Liver (tissue), 9 donors: ENCODE results near the gene APOF. TPM values are rescaled to one million over a fixed set of nuclear protein-coding genes. Genes with fewer than 3 reads are reported as not detected.
"Not testable (repeated sequence)": the region's sequence is repeated elsewhere in the genome, so short reads cannot be mapped to it uniquely, and the experiment has no call there.

Experiments used
- DNase-seq: peaks from one replicate; pipeline ENCODE4 v3.0.0-alpha.2; 2017; ENCODE audit warnings: low spot score
- H3K27ac ChIP-seq, 2 donors: one replicate each; pipeline ENCODE4 v1.7.0; 2013; ENCODE audit warnings: inconsistent platforms in 2 of 2, low read length in 2 of 2, control low read depth in 1 of 2, low read depth in 1 of 2, mild to moderate bottlenecking in 1 of 2
- H3K27me3 ChIP-seq, 4 donors: one replicate each; pipeline versions ENCODE4 v1.6.1 to v1.7.0; 2013; ENCODE audit warnings: low read length in 3 of 4, inconsistent platforms in 1 of 4, mild to moderate bottlenecking in 1 of 4, moderate library complexity in 1 of 4; ENCODE audit not compliant: control insufficient read depth in 4 of 4, insufficient read depth in 4 of 4
- H3K36me3 ChIP-seq, 4 donors: one replicate each; pipeline versions ENCODE4 v1.6.1 to v1.7.0; 2013; ENCODE audit warnings: low read length in 3 of 4, mild to moderate bottlenecking in 3 of 4, low read depth in 1 of 4, moderate library complexity in 1 of 4; ENCODE audit not compliant: control insufficient read depth in 4 of 4, insufficient read depth in 3 of 4
- H3K4me1 ChIP-seq, 4 donors: one replicate each; pipeline versions ENCODE4 v1.6.1 to v1.7.0; 2013; ENCODE audit warnings: low read length in 3 of 4, mild to moderate bottlenecking in 3 of 4, moderate library complexity in 1 of 4; ENCODE audit not compliant: control insufficient read depth in 4 of 4, insufficient read depth in 4 of 4
- H3K4me3 ChIP-seq, 3 donors: one replicate each; pipeline versions ENCODE4 v1.6.1 to v1.7.0; 2013; ENCODE audit warnings: low read length in 3 of 3, control low read depth in 1 of 3, low read depth in 1 of 3, mild to moderate bottlenecking in 1 of 3
- H3K9ac ChIP-seq, 2 donors: one replicate each; pipeline ENCODE4 v1.7.0; 2013; ENCODE audit warnings: low read length in 2 of 2, mild to moderate bottlenecking in 2 of 2, moderate library complexity in 2 of 2, control low read depth in 1 of 2, low read depth in 1 of 2
- H3K9me3 ChIP-seq, 4 donors: one replicate each; pipeline versions ENCODE4 v1.6.1 to v1.7.0; 2013; ENCODE audit warnings: low read length in 3 of 4; ENCODE audit not compliant: control insufficient read depth in 4 of 4
- ATF3 ChIP-seq: IDR thresholded peaks from 2 replicates; pipeline ENCODE4 v1.6.1; 2016; ENCODE audit warnings: antibody characterized with exemption
- CTCF ChIP-seq: fragments of 150-350 bp; IDR thresholded peaks from 2 replicates; pipeline ENCODE4 v1.5.1; 2017; ENCODE audit warnings: improper control_type of control experiment, low read depth, low read length; ENCODE audit not compliant: missing input control
- EGR1 ChIP-seq, 2 donors: IDR thresholded peaks; 2 replicates each; pipeline ENCODE4 v1.6.1; 2016 to 2018; ENCODE audit warnings: antibody characterized with exemption in 2 of 2, low read depth in 2 of 2
- FOXA1 ChIP-seq: IDR thresholded peaks from 2 replicates; pipeline ENCODE4 v1.6.1; 2016; ENCODE audit warnings: antibody characterized with exemption
- FOXA2 ChIP-seq: IDR thresholded peaks from 2 replicates; pipeline ENCODE4 v1.6.1; 2016; ENCODE audit warnings: antibody characterized with exemption
- GABPA ChIP-seq, 2 donors: IDR thresholded peaks in 1 of 2; conservative IDR thresholded peaks in 1 of 2; 2 replicates each; pipeline ENCODE4 v1.6.1; 2016; ENCODE audit warnings: antibody characterized with exemption in 2 of 2, mild to moderate bottlenecking in 1 of 2, moderate library complexity in 1 of 2
- HNF4A ChIP-seq, 2 donors: conservative IDR thresholded peaks; 2 replicates each; pipeline ENCODE4 v1.6.1; 2016; ENCODE audit warnings: antibody characterized with exemption in 2 of 2, mild to moderate bottlenecking in 2 of 2
- HNF4G ChIP-seq: IDR thresholded peaks from 2 replicates; pipeline ENCODE4 v1.6.1; 2016; ENCODE audit warnings: antibody characterized with exemption
- JUND ChIP-seq, 2 donors: IDR thresholded peaks; 2 replicates each; pipeline ENCODE4 v1.6.1; 2016; ENCODE audit warnings: antibody characterized with exemption in 2 of 2
- MAX ChIP-seq: IDR thresholded peaks from 2 replicates; pipeline ENCODE4 v1.6.1; 2016; ENCODE audit warnings: antibody characterized with exemption
- NR2F2 ChIP-seq: IDR thresholded peaks from 2 replicates; pipeline ENCODE4 v1.6.1; 2016; ENCODE audit warnings: antibody characterized with exemption
- RAD21 ChIP-seq, 2 donors: IDR thresholded peaks; 2 replicates each; pipeline ENCODE4 v1.6.1; 2016; ENCODE audit warnings: antibody characterized with exemption in 2 of 2, mild to moderate bottlenecking in 2 of 2
- REST ChIP-seq: IDR thresholded peaks from 2 replicates; pipeline ENCODE4 v1.6.1; 2016; ENCODE audit warnings: antibody characterized with exemption, mild to moderate bottlenecking
- RXRA ChIP-seq, 2 donors: IDR thresholded peaks; 2 replicates each; pipeline ENCODE4 v1.6.1; 2017 to 2018; ENCODE audit warnings: antibody characterized with exemption in 2 of 2, mild to moderate bottlenecking in 1 of 2
- SP1 ChIP-seq: IDR thresholded peaks from 2 replicates; pipeline ENCODE4 v1.6.1; 2018; ENCODE audit warnings: antibody characterized with exemption, mild to moderate bottlenecking
- TAF1 ChIP-seq: conservative IDR thresholded peaks from 2 replicates; pipeline ENCODE4 v1.6.1; 2016; ENCODE audit warnings: antibody characterized with exemption, mild to moderate bottlenecking
- YY1 ChIP-seq: IDR thresholded peaks from 2 replicates; pipeline ENCODE4 v1.6.1; 2016; ENCODE audit warnings: antibody characterized with exemption, mild to moderate bottlenecking
- ZBTB33 ChIP-seq: IDR thresholded peaks from 2 replicates; pipeline ENCODE4 v1.6.1; 2016; ENCODE audit warnings: antibody characterized with exemption
- WGBS: extraction: QIAGEN DNeasy Blood & Tissue Kit; methylation state at CpG from one replicate; pipeline ENCODE4 v1.1.7; 2013; 5-methylcytosine and 5-hydroxymethylcytosine counted together
- polyA plus RNA-seq, 2 donors: library from polyadenylated mRNA; stranded (reverse) in 1 of 2; unstranded in 1 of 2; fragments of 200-250 nt in 1 of 2; fragments of >200 nt in 1 of 2; fragmentation: Nextera tagmentation in 1 of 2; extraction: Ambion mirVana in 1 of 2; gene quantifications; one replicate each; pipeline versions ENCODE4 v1.2.1 to v1.2.3, GENCODE V29; 2013 to 2015
- total RNA-seq, 2 donors: library from RNA; depleted of rRNA; stranded (reverse); fragments of >200 nt; gene quantifications; one replicate each; pipeline ENCODE4 v1.2.3, GENCODE V29; 2014
- donor health status: healthy.
- donor health status: healthy.
- donor health status: healthy.
- donor health status: healthy.
- donor health status: healthy.

APOF gene
- total and polyA plus RNA-seq, 4 donors = 11.9 to 335 (median 156) TPM

- Histone ChIP-seq H3K9ac (no peak overlapping the region), H3K27me3 (no peaks in the 10 kb centered on the region), H3K4me1 (peaks cover 2 to 16% (median 10%) of the 10 kb centered on the region in 4 donors), H3K27ac (no peak overlapping the region), H3K36me3 (peaks cover 0 to 4% (median 0%) of the 10 kb centered on the region in 4 donors), H3K4me3 (no peak overlapping the region), H3K9me3 (no peaks in the 10 kb centered on the region)
- DNase-seq = no peak
- TF ChIP-seq SP1 (no peak), RAD21 (IDR thresholded peaks at IDR 0.05) (no peak), GABPA (IDR thresholded peaks at IDR 0.05 in 1 of 2, conservative IDR thresholded peaks at IDR 0.05 in 1 of 2) (no peak), HNF4G (no peak), TAF1 (no peak), EGR1 (IDR thresholded peaks at IDR 0.05; ENCODE audit: low read depth in 2 of 2) (no peak)
- 89% methylated on average over 9 of the region's 9 CpGs for WGBS
Observed at GRCh38 chr12:56336361-56337167, 26.1 kb downstream of the APOF start.

GRCh38 chr12:56335527-56335926 lies 27.1 kb downstream of the APOF start:
- not testable (repeated sequence) for H3K4me3 ChIP-seq, H3K27me3 ChIP-seq, H3K9me3 ChIP-seq, H3K36me3 ChIP-seq, H3K27ac ChIP-seq, H3K9ac ChIP-seq, DNase-seq
- WGBS = 98% methylated on average over 8 of the region's 8 CpGs
- H3K4me1 ChIP-seq = peaks cover 2 to 17% (median 11%) of the 10 kb centered on the region in 4 donors

- WGBS = 6% methylated on average over 6 of the region's 6 CpGs
- Histone ChIP-seq H3K36me3 (no peaks in the 10 kb centered on the region), H3K27me3 (no peaks in the 10 kb centered on the region), H3K9ac (peak overlapping the region; percentile 69 to 89), H3K9me3 (no peaks in the 10 kb centered on the region), H3K27ac (peak overlapping the region; percentile 86 to 95), H3K4me3 (peak overlapping the region; percentile 51 to 85 (median 81)), H3K4me1 (peaks cover 2 to 17% (median 11%) of the 10 kb centered on the region in 4 donors)
- TF ChIP-seq CTCF = no peak
- TF ChIP-seq HNF4G = no peak
- no peak for TF ChIP-seq NR2F2
- TF ChIP-seq JUND (IDR thresholded peaks at IDR 0.05) = no peak
- TF ChIP-seq TAF1 = no peak
- no peak for TF ChIP-seq RAD21 (IDR thresholded peaks at IDR 0.05)
- TF ChIP-seq EGR1 (IDR thresholded peaks at IDR 0.05; ENCODE audit: low read depth in 2 of 2) = no peak
- TF ChIP-seq HNF4A (conservative IDR thresholded peaks at IDR 0.05) = no peak
- no peak for TF ChIP-seq SP1
- no peak for TF ChIP-seq FOXA2
- no peak for TF ChIP-seq GABPA (IDR thresholded peaks at IDR 0.05 in 1 of 2, conservative IDR thresholded peaks at IDR 0.05 in 1 of 2)
- TF ChIP-seq RXRA (IDR thresholded peaks at IDR 0.05) = no peak
- no peak for TF ChIP-seq YY1
- TF ChIP-seq REST = no peak
- TF ChIP-seq FOXA1 = no peak
- TF ChIP-seq ATF3 = no peak
- TF ChIP-seq MAX = no peak
- TF ChIP-seq ZBTB33 = no peak
- no peak for DNase-seq
Observed at GRCh38 chr12:56334490-56334793, 28.2 kb downstream of the APOF start.
